ENCODE data around the gene GNB5. TPM values are rescaled to one million over a fixed set of nuclear protein-coding genes. Genes with fewer than 3 reads are reported as not detected.

The GNB5 gene
- total and polyA plus RNA-seq, 2 of the 13 experiments (the other 11 are each of a cell fraction or from before 2014, with no cell fraction given) = 13.7 to 14.4 TPM

DNA sequence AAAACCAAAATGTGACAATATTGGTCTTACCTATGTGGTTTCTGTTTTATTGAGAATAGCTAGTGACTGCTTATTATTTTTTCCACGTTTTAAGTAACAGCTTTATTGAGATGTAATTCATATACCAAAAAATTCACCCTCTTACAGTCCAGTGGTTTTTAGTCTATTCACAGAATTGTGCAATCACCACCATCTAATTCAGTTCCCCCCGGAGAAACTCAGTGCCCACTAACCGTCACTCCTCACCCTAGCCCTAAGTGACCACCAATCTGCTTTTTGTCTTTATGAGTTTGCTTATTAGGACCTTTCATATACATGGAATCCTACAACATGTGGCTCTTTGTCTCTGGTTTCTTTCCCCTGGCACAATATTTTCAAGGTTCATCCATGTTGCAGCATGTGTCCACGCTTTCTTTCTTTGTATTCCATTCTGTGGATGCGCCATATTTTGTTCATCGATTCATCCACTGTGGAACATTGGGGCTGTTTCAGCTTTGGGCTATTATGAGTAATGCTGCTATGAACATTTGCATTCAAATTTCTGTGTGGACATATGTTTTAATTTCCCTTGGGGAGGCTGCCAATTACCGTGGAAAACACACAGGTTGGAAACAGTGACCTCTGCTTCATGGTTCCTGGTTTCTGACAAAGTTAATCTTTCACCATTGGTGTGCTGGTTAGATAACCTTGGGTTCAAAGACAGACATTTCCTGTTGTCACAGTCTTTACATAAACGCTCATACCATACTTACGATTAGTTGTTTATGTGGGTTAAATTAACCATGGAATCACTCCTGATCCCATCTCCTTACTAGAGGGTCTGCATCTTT lies 75.4 kb downstream of the GNB5 start (continued):
- TF ChIP-seq, protein P1, sequence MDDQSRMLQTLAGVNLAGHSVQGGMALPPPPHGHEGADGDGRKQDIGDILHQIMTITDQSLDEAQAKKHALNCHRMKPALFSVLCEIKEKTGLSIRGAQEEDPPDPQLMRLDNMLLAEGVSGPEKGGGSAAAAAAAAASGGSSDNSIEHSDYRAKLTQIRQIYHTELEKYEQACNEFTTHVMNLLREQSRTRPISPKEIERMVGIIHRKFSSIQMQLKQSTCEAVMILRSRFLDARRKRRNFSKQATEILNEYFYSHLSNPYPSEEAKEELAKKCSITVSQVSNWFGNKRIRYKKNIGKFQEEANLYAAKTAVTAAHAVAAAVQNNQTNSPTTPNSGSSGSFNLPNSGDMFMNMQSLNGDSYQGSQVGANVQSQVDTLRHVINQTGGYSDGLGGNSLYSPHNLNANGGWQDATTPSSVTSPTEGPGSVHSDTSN (CRISPR knock-in tag; IDR thresholded peaks at IDR 0.05; ENCODE audit: borderline replicate concordance) = no peak
- TF ChIP-seq PCBP2 (optimal IDR thresholded peaks at IDR 0.05; ENCODE audit: low read depth, low read length, poor library complexity, severe bottlenecking) = no peak
- TF ChIP-seq GLI4 (CRISPR knock-in tag; IDR thresholded peaks at IDR 0.05; ENCODE audit: borderline replicate concordance) = no peak
- TF ChIP-seq, protein P2, sequence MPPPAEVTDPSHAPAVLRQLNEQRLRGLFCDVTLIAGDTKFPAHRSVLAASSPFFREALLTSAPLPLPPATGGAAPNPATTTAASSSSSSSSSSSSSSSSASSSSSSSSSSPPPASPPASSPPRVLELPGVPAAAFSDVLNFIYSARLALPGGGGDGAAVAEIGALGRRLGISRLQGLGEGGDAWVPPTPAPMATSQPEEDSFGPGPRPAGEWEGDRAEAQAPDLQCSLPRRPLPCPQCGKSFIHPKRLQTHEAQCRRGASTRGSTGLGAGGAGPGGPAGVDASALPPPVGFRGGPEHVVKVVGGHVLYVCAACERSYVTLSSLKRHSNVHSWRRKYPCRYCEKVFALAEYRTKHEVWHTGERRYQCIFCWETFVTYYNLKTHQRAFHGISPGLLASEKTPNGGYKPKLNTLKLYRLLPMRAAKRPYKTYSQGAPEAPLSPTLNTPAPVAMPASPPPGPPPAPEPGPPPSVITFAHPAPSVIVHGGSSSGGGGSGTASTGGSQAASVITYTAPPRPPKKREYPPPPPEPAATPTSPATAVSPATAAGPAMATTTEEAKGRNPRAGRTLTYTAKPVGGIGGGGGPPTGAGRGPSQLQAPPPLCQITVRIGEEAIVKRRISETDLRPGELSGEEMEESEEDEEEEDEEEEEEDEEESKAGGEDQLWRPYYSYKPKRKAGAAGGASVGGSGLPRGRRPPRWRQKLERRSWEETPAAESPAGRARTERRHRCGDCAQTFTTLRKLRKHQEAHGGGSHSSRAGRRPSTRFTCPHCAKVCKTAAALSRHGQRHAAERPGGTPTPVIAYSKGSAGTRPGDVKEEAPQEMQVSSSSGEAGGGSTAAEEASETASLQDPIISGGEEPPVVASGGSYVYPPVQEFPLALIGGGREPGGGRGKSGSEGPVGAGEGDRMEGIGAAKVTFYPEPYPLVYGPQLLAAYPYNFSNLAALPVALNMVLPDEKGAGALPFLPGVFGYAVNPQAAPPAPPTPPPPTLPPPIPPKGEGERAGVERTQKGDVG (CRISPR knock-in tag; IDR thresholded peaks at IDR 0.05; ENCODE audit: borderline replicate concordance) = no peak
- no peak for TF ChIP-seq ZNF766 (CRISPR knock-in tag; IDR thresholded peaks at IDR 0.05; ENCODE audit: borderline replicate concordance)
- no peak; the same call in none of the 2 replicates for TF ChIP-seq HDAC2 (CRISPR knock-in tag; IDR thresholded peaks at IDR 0.05)
- no peak for TF ChIP-seq GZF1 (CRISPR knock-in tag; IDR thresholded peaks at IDR 0.05)
- no peak for TF ChIP-seq HOXA7 (CRISPR knock-in tag; IDR thresholded peaks at IDR 0.05)
- TF ChIP-seq, protein P3, sequence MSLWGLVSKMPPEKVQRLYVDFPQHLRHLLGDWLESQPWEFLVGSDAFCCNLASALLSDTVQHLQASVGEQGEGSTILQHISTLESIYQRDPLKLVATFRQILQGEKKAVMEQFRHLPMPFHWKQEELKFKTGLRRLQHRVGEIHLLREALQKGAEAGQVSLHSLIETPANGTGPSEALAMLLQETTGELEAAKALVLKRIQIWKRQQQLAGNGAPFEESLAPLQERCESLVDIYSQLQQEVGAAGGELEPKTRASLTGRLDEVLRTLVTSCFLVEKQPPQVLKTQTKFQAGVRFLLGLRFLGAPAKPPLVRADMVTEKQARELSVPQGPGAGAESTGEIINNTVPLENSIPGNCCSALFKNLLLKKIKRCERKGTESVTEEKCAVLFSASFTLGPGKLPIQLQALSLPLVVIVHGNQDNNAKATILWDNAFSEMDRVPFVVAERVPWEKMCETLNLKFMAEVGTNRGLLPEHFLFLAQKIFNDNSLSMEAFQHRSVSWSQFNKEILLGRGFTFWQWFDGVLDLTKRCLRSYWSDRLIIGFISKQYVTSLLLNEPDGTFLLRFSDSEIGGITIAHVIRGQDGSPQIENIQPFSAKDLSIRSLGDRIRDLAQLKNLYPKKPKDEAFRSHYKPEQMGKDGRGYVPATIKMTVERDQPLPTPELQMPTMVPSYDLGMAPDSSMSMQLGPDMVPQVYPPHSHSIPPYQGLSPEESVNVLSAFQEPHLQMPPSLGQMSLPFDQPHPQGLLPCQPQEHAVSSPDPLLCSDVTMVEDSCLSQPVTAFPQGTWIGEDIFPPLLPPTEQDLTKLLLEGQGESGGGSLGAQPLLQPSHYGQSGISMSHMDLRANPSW (CRISPR knock-in tag; IDR thresholded peaks at IDR 0.05; ENCODE audit: borderline replicate concordance) = 0 out of 2 replicates have a peak, but pooled peaks have one; percentile 64
- TF ChIP-seq, protein P4, sequence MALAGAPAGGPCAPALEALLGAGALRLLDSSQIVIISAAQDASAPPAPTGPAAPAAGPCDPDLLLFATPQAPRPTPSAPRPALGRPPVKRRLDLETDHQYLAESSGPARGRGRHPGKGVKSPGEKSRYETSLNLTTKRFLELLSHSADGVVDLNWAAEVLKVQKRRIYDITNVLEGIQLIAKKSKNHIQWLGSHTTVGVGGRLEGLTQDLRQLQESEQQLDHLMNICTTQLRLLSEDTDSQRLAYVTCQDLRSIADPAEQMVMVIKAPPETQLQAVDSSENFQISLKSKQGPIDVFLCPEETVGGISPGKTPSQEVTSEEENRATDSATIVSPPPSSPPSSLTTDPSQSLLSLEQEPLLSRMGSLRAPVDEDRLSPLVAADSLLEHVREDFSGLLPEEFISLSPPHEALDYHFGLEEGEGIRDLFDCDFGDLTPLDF (CRISPR knock-in tag; IDR thresholded peaks at IDR 0.05) = no peak
- TF ChIP-seq HMGXB3 (CRISPR knock-in tag; IDR thresholded peaks at IDR 0.05; ENCODE audit: borderline replicate concordance) = no peak
- TF ChIP-seq ZNF17 (CRISPR knock-in tag; IDR thresholded peaks at IDR 0.05) = no peak
- no peak for TF ChIP-seq SMARCE1 (IDR thresholded peaks at IDR 0.05; ENCODE audit: borderline replicate concordance)
- no peak for TF ChIP-seq MTF1 (CRISPR knock-in tag; IDR thresholded peaks at IDR 0.05)
- no peak for TF ChIP-seq ISX (CRISPR knock-in tag; conservative IDR thresholded peaks at IDR 0.05)

Data from HepG2 (cell line).